Liver (tissue), 9 donors: ENCODE measurements around the gene CCDC102A. TPM values are rescaled to one million over a fixed set of nuclear protein-coding genes. Genes with fewer than 3 reads are reported as not detected.

Experiments used
- DNase-seq: peaks from one replicate; pipeline ENCODE4 v3.0.0-alpha.2; 2017; ENCODE audit warnings: low spot score
- H3K27ac ChIP-seq, 2 donors: one replicate each; pipeline ENCODE4 v1.7.0; 2013; ENCODE audit warnings: inconsistent platforms in 2 of 2, low read length in 2 of 2, control low read depth in 1 of 2, low read depth in 1 of 2, mild to moderate bottlenecking in 1 of 2
- H3K27me3 ChIP-seq, 4 donors: one replicate each; pipeline versions ENCODE4 v1.6.1 to v1.7.0; 2013; ENCODE audit warnings: low read length in 3 of 4, inconsistent platforms in 1 of 4, mild to moderate bottlenecking in 1 of 4, moderate library complexity in 1 of 4; ENCODE audit not compliant: control insufficient read depth in 4 of 4, insufficient read depth in 4 of 4
- H3K36me3 ChIP-seq, 4 donors: one replicate each; pipeline versions ENCODE4 v1.6.1 to v1.7.0; 2013; ENCODE audit warnings: low read length in 3 of 4, mild to moderate bottlenecking in 3 of 4, low read depth in 1 of 4, moderate library complexity in 1 of 4; ENCODE audit not compliant: control insufficient read depth in 4 of 4, insufficient read depth in 3 of 4
- H3K4me1 ChIP-seq, 4 donors: one replicate each; pipeline versions ENCODE4 v1.6.1 to v1.7.0; 2013; ENCODE audit warnings: low read length in 3 of 4, mild to moderate bottlenecking in 3 of 4, moderate library complexity in 1 of 4; ENCODE audit not compliant: control insufficient read depth in 4 of 4, insufficient read depth in 4 of 4
- H3K4me3 ChIP-seq, 3 donors: one replicate each; pipeline versions ENCODE4 v1.6.1 to v1.7.0; 2013; ENCODE audit warnings: low read length in 3 of 3, control low read depth in 1 of 3, low read depth in 1 of 3, mild to moderate bottlenecking in 1 of 3
- H3K9ac ChIP-seq, 2 donors: one replicate each; pipeline ENCODE4 v1.7.0; 2013; ENCODE audit warnings: low read length in 2 of 2, mild to moderate bottlenecking in 2 of 2, moderate library complexity in 2 of 2, control low read depth in 1 of 2, low read depth in 1 of 2
- H3K9me3 ChIP-seq, 4 donors: one replicate each; pipeline versions ENCODE4 v1.6.1 to v1.7.0; 2013; ENCODE audit warnings: low read length in 3 of 4; ENCODE audit not compliant: control insufficient read depth in 4 of 4
- FOXA1 ChIP-seq: IDR thresholded peaks from 2 replicates; pipeline ENCODE4 v1.6.1; 2016; ENCODE audit warnings: antibody characterized with exemption
- FOXA2 ChIP-seq: IDR thresholded peaks from 2 replicates; pipeline ENCODE4 v1.6.1; 2016; ENCODE audit warnings: antibody characterized with exemption
- GABPA ChIP-seq, 2 donors: IDR thresholded peaks in 1 of 2; conservative IDR thresholded peaks in 1 of 2; 2 replicates each; pipeline ENCODE4 v1.6.1; 2016; ENCODE audit warnings: antibody characterized with exemption in 2 of 2, mild to moderate bottlenecking in 1 of 2, moderate library complexity in 1 of 2
- HNF4A ChIP-seq, 2 donors: conservative IDR thresholded peaks; 2 replicates each; pipeline ENCODE4 v1.6.1; 2016; ENCODE audit warnings: antibody characterized with exemption in 2 of 2, mild to moderate bottlenecking in 2 of 2
- HNF4G ChIP-seq: IDR thresholded peaks from 2 replicates; pipeline ENCODE4 v1.6.1; 2016; ENCODE audit warnings: antibody characterized with exemption
- JUND ChIP-seq, 2 donors: IDR thresholded peaks; 2 replicates each; pipeline ENCODE4 v1.6.1; 2016; ENCODE audit warnings: antibody characterized with exemption in 2 of 2
- NR2F2 ChIP-seq: IDR thresholded peaks from 2 replicates; pipeline ENCODE4 v1.6.1; 2016; ENCODE audit warnings: antibody characterized with exemption
- RAD21 ChIP-seq, 2 donors: IDR thresholded peaks; 2 replicates each; pipeline ENCODE4 v1.6.1; 2016; ENCODE audit warnings: antibody characterized with exemption in 2 of 2, mild to moderate bottlenecking in 2 of 2
- RXRA ChIP-seq, 2 donors: IDR thresholded peaks; 2 replicates each; pipeline ENCODE4 v1.6.1; 2017 to 2018; ENCODE audit warnings: antibody characterized with exemption in 2 of 2, mild to moderate bottlenecking in 1 of 2
- TAF1 ChIP-seq: conservative IDR thresholded peaks from 2 replicates; pipeline ENCODE4 v1.6.1; 2016; ENCODE audit warnings: antibody characterized with exemption, mild to moderate bottlenecking
- YY1 ChIP-seq: IDR thresholded peaks from 2 replicates; pipeline ENCODE4 v1.6.1; 2016; ENCODE audit warnings: antibody characterized with exemption, mild to moderate bottlenecking
- WGBS: extraction: QIAGEN DNeasy Blood & Tissue Kit; methylation state at CpG from one replicate; pipeline ENCODE4 v1.1.7; 2013; 5-methylcytosine and 5-hydroxymethylcytosine counted together
- polyA plus RNA-seq, 2 donors: library from polyadenylated mRNA; stranded (reverse) in 1 of 2; unstranded in 1 of 2; fragments of 200-250 nt in 1 of 2; fragments of >200 nt in 1 of 2; fragmentation: Nextera tagmentation in 1 of 2; extraction: Ambion mirVana in 1 of 2; gene quantifications; one replicate each; pipeline versions ENCODE4 v1.2.1 to v1.2.3, GENCODE V29; 2013 to 2015
- total RNA-seq, 2 donors: library from RNA; depleted of rRNA; stranded (reverse); fragments of >200 nt; gene quantifications; one replicate each; pipeline ENCODE4 v1.2.3, GENCODE V29; 2014
- TF ChIP-seq, protein P1 (sequence below): IDR thresholded peaks from 2 replicates; pipeline ENCODE4 v1.6.1; 2016; ENCODE audit warnings: antibody characterized with exemption
- TF ChIP-seq, protein P2 (sequence below): IDR thresholded peaks from 2 replicates; pipeline ENCODE4 v1.6.1; 2016; ENCODE audit warnings: antibody characterized with exemption
- TF ChIP-seq, protein P3 (sequence below): IDR thresholded peaks from 2 replicates; pipeline ENCODE4 v1.6.1; 2016; ENCODE audit warnings: antibody characterized with exemption, mild to moderate bottlenecking
- TF ChIP-seq, protein P4 (sequence below): IDR thresholded peaks from 2 replicates; pipeline ENCODE4 v1.6.1; 2016; ENCODE audit warnings: antibody characterized with exemption
- TF ChIP-seq, protein P5 (sequence below): fragments of 150-350 bp; IDR thresholded peaks from 2 replicates; pipeline ENCODE4 v1.5.1; 2017; ENCODE audit warnings: improper control_type of control experiment, low read depth, low read length; ENCODE audit not compliant: missing input control
- donor health status: healthy.
- donor health status: healthy.
- donor health status: healthy.
- donor health status: healthy.
- donor health status: healthy.

The CCDC102A gene
- total and polyA plus RNA-seq, 4 donors = 0.36 to 2.6 (median 1.7) TPM

DNA sequence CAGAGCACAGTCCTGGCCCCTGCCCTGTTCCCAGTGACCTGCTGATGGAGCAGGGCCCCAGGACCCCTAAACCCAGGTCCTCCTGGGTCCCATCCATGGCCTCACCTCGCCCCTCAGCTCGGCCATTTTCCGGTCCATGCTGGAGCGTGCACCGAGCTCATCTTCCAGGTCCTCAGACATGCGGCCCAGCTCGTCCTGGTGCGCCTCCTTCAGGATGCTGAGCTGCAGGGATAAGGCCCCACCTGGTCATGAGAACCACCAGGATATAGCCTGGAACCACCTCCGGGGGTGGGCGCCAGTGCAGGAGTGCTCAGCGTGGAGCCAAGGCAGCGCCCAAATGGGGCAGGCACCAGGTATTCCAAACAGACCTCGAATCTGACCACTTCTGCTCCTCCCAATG, 17.9 kb downstream of the CCDC102A start:
- peaks cover 0 to 5% (median 2%) of the 10 kb centered on the region in 4 donors for H3K4me1 ChIP-seq
- DNase-seq = no peak
- no peak overlapping the region for H3K4me3 ChIP-seq

DNA sequence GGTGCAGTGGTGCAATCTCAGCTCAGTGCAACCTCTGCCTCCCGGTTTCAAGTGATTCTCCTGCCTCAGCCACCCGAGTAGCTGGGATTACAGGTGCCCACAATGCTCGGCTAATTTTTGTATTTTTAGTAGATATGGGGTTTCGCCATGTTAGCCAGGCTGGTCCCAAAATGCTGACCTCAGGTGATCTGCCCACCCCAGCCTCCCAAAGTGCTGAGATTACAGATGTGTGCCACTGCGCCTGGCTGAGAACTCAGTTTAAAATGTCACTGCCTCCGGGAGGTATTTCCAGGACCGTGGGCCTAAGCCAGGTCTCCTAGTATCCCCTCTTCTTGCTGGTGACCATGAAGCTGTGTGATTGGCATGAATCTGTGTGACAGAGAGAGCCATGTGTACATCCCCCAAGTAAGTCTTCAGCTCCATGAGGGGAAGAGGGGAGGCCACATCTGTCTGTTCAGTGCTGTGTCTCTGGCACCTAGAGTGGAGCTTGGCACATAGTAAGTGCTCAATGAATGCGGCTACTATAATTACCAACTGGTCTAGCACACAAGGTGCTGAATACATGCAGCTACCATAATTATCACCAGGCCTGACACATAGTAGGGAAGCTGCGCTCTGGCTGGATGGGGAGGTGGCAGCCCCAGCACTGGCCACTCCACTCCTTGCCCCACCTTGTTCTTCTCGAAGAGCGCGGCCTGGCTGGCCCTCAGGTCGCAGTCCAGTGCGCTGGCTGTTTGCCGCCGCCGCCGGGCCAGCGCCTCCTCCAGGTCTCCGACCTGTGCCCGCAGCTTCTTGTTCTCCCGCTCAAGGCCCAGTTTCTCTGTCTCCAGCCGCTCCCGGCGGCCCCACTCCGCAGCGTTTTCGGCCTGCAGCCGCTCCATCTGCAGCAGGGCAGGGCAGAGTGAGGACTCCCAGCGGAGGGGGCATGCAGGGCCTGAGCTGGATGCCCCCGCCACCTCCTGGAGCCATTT, 18.7 kb downstream of the CCDC102A start:
- peaks cover 0 to 2% (median 0%) of the 10 kb centered on the region in 4 donors for H3K36me3 ChIP-seq
- 95% methylated on average over 31 of the region's 31 CpGs for WGBS

More for the DNA sequence above, 17.9 kb downstream of the CCDC102A start:
- no peaks in the 10 kb centered on the region for H3K9me3 ChIP-seq
- no peak overlapping the region for H3K27ac ChIP-seq
- no peak for TF ChIP-seq HNF4A (conservative IDR thresholded peaks at IDR 0.05)
- no peak for TF ChIP-seq RAD21 (IDR thresholded peaks at IDR 0.05)
- TF ChIP-seq YY1 = no peak
- TF ChIP-seq, protein P1, sequence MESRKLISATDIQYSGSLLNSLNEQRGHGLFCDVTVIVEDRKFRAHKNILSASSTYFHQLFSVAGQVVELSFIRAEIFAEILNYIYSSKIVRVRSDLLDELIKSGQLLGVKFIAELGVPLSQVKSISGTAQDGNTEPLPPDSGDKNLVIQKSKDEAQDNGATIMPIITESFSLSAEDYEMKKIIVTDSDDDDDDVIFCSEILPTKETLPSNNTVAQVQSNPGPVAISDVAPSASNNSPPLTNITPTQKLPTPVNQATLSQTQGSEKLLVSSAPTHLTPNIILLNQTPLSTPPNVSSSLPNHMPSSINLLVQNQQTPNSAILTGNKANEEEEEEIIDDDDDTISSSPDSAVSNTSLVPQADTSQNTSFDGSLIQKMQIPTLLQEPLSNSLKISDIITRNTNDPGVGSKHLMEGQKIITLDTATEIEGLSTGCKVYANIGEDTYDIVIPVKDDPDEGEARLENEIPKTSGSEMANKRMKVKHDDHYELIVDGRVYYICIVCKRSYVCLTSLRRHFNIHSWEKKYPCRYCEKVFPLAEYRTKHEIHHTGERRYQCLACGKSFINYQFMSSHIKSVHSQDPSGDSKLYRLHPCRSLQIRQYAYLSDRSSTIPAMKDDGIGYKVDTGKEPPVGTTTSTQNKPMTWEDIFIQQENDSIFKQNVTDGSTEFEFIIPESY = no peak
- TF ChIP-seq NR2F2 = no peak
- no peak for TF ChIP-seq RXRA (IDR thresholded peaks at IDR 0.05)
- TF ChIP-seq, protein P2, sequence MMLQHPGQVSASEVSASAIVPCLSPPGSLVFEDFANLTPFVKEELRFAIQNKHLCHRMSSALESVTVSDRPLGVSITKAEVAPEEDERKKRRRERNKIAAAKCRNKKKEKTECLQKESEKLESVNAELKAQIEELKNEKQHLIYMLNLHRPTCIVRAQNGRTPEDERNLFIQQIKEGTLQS = no peak
- no peak for TF ChIP-seq JUND (IDR thresholded peaks at IDR 0.05)
- no peak for TF ChIP-seq FOXA2
- TF ChIP-seq GABPA (IDR thresholded peaks at IDR 0.05 in 1 of 2, conservative IDR thresholded peaks at IDR 0.05 in 1 of 2) = no peak
- TF ChIP-seq, protein P3, sequence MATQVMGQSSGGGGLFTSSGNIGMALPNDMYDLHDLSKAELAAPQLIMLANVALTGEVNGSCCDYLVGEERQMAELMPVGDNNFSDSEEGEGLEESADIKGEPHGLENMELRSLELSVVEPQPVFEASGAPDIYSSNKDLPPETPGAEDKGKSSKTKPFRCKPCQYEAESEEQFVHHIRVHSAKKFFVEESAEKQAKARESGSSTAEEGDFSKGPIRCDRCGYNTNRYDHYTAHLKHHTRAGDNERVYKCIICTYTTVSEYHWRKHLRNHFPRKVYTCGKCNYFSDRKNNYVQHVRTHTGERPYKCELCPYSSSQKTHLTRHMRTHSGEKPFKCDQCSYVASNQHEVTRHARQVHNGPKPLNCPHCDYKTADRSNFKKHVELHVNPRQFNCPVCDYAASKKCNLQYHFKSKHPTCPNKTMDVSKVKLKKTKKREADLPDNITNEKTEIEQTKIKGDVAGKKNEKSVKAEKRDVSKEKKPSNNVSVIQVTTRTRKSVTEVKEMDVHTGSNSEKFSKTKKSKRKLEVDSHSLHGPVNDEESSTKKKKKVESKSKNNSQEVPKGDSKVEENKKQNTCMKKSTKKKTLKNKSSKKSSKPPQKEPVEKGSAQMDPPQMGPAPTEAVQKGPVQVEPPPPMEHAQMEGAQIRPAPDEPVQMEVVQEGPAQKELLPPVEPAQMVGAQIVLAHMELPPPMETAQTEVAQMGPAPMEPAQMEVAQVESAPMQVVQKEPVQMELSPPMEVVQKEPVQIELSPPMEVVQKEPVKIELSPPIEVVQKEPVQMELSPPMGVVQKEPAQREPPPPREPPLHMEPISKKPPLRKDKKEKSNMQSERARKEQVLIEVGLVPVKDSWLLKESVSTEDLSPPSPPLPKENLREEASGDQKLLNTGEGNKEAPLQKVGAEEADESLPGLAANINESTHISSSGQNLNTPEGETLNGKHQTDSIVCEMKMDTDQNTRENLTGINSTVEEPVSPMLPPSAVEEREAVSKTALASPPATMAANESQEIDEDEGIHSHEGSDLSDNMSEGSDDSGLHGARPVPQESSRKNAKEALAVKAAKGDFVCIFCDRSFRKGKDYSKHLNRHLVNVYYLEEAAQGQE = no peak
- no peak overlapping the region for H3K9ac ChIP-seq
- WGBS = 93% methylated on average over 13 of the region's 13 CpGs
- peaks cover 0 to 2% (median 0%) of the 10 kb centered on the region in 4 donors for H3K36me3 ChIP-seq
- H3K27me3 ChIP-seq = no peaks in the 10 kb centered on the region

More for the DNA sequence above, 18.7 kb downstream of the CCDC102A start:
- no peak for DNase-seq
- H3K27ac ChIP-seq = no peak overlapping the region
- no peaks in the 10 kb centered on the region for H3K9me3 ChIP-seq
- TF ChIP-seq JUND (IDR thresholded peaks at IDR 0.05) = no peak
- TF ChIP-seq GABPA (IDR thresholded peaks at IDR 0.05 in 1 of 2, conservative IDR thresholded peaks at IDR 0.05 in 1 of 2) = no peak
- TF ChIP-seq TAF1 = no peak
- TF ChIP-seq HNF4A (conservative IDR thresholded peaks at IDR 0.05) = no peak
- no peak for TF ChIP-seq FOXA1
- TF ChIP-seq, protein P4, sequence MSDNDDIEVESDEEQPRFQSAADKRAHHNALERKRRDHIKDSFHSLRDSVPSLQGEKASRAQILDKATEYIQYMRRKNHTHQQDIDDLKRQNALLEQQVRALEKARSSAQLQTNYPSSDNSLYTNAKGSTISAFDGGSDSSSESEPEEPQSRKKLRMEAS = no peak
- no peak for TF ChIP-seq RAD21 (IDR thresholded peaks at IDR 0.05)
- TF ChIP-seq, protein P5, sequence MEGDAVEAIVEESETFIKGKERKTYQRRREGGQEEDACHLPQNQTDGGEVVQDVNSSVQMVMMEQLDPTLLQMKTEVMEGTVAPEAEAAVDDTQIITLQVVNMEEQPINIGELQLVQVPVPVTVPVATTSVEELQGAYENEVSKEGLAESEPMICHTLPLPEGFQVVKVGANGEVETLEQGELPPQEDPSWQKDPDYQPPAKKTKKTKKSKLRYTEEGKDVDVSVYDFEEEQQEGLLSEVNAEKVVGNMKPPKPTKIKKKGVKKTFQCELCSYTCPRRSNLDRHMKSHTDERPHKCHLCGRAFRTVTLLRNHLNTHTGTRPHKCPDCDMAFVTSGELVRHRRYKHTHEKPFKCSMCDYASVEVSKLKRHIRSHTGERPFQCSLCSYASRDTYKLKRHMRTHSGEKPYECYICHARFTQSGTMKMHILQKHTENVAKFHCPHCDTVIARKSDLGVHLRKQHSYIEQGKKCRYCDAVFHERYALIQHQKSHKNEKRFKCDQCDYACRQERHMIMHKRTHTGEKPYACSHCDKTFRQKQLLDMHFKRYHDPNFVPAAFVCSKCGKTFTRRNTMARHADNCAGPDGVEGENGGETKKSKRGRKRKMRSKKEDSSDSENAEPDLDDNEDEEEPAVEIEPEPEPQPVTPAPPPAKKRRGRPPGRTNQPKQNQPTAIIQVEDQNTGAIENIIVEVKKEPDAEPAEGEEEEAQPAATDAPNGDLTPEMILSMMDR = no peak
- TF ChIP-seq, protein P3 = no peak
- TF ChIP-seq HNF4G = no peak
- TF ChIP-seq YY1 = no peak
- H3K27me3 ChIP-seq = no peaks in the 10 kb centered on the region
- H3K9ac ChIP-seq = no peak overlapping the region
- H3K4me1 ChIP-seq = peaks cover 0 to 5% (median 2%) of the 10 kb centered on the region in 4 donors
- H3K4me3 ChIP-seq = no peak overlapping the region
